ENCODE data around the gene ZFP28. TPM values are rescaled to one million over a fixed set of nuclear protein-coding genes. Genes with fewer than 3 reads are reported as not detected.
A peak's percentile ranks its signal among the peaks of the same experiment; 100 is the strongest.

Gene ZFP28
- total RNA-seq: 1 to 10 TPM; 3.8 to 5.0 TPM

DNA sequence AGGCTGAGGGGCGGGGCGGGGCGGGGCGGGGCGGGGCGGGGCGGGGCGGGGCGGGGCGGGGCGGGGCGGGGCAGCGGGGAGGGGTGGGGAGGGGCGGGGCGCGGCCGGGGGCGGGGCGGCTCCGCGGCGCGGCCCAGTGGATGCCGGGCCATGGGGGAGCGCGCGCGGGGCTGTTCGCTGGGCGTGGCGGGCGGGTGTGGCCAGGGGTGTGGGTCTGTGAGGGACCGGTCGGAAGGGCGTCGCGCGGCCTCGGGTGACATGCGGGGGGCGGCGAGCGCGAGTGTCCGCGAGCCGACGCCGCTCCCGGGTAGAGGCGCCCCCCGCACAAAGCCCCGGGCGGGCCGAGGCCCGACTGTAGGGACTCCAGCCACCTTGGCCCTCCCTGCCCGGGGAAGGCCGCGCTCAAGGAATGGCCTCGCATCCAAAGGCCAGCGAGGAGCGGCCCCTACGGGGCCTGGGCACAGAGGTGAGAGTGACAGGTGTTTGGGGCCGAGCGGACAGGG, at the start of gene ZFP28:
Gene ZFP28 (plus strand): TSS at position 188 of the 503 bp plus-strand sequence. CDS start 71 bp downstream, at position 259.
- H3K36me3 Mint-ChIP-seq: peaks cover 72 to 75% of the 10 kb centered on the region in 2 donors

DNA sequence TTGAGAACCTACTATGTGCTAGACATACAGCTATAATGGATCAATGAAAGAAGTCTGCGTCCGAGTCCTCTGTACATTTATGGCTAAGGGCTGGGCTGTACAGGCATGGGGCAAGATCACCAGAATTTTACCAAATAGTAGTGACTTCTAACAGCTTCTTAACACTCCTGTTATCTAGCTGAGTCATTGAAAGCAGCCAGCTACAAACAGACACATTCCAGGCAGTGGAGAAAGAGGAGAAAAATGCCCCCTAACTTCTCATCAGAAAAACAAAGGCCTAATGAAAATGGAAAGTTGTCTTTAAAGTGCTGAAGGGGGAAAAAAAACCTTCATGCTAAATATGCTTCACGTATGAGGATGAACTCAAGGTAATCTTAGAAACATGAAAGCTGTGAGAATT, 47.3 kb upstream of the ZFP28 start:
- Mint-ChIP-seq H3K27ac (no peak overlapping the region), H3K9me3 (peaks cover 56 to 62% of the 10 kb centered on the region in 2 donors), H3K36me3 (peaks cover 51 to 73% of the 10 kb centered on the region in 2 donors)
- DNase-seq (ENCODE audit: low spot score in 2 of 2) (no peak), ATAC-seq (no peak)

More for the DNA sequence above, at the start of gene ZFP28:
- Mint-ChIP-seq H3K27ac (peak within 1 kb of the TSS; percentile 89 to 91), H3K9me3 (peaks cover 28 to 34% of the 10 kb centered on the region in 2 donors)
- DNase-seq (ENCODE audit: low spot score in 2 of 2) (no peak), ATAC-seq (peak; percentile 75)

- ATAC-seq (no peak), DNase-seq (ENCODE audit: low spot score in 2 of 2) (no peak)
- Mint-ChIP-seq H3K36me3 (peaks cover 26 to 35% of the 10 kb centered on the region in 2 donors), H3K9me3 (peaks cover 21 to 33% of the 10 kb centered on the region in 2 donors), H3K27ac (no peak overlapping the region)
Observed at GRCh38 chr19:56504581-56504980, 34.2 kb upstream of the ZFP28 start.

- Mint-ChIP-seq H3K27ac (peak within 1 kb of the TSS in 1 of 2 donors; percentile 94), H3K9me3 (peaks cover 9 to 12% of the 10 kb centered on the region in 2 donors)
Observed at GRCh38 chr19:56507446-56508289, 31.1 kb upstream of the ZFP28 start, which contains the start of gene ZNF471. Gene ZNF471 (plus strand): TSS chr19:56507855. CDS start chr19:56511572, 3,717 bp downstream.

DNA sequence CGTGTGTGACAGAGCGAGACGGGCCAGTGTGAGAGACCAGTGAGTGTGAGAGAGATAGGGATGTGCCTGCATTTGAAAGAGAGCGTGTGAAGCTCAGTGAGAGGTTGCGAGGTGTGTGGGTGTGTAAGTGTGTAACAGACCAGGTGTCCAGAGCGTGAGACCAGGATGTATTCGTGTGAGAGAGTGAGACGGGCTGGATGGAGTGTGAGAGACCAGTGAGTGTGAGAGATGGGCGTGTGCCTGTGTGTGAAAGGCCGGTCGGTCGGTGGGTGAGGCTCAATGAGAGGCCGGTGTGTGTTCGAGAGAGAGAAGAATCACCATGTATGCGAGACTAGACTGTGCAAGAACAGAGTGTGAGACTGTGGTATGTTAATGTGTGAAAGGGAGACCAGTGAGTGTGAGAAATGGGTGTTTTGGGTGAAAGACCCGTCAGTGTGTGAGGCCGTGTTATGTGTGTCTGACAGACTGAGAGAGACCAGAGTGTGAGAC, 30.4 kb upstream of the ZFP28 start:
- ATAC-seq (no peak), DNase-seq (ENCODE audit: low spot score in 2 of 2) (peak in 1 of 2 donors; percentile 2)
- Mint-ChIP-seq H3K36me3 (peaks cover 8 to 16% of the 10 kb centered on the region in 2 donors), H3K27ac (no peak overlapping the region), H3K9me3 (peaks cover 12 to 14% of the 10 kb centered on the region in 2 donors)

More at GRCh38 chr19:56507446-56508289, 31.1 kb upstream of the ZFP28 start, which contains the start of gene ZNF471:
- ATAC-seq: peak; percentile 99
- peaks cover 9 to 16% of the 10 kb centered on the region in 2 donors for H3K36me3 Mint-ChIP-seq
- DNase-seq (ENCODE audit: low spot score in 2 of 2): peak; percentile 77 to 89

DNA sequence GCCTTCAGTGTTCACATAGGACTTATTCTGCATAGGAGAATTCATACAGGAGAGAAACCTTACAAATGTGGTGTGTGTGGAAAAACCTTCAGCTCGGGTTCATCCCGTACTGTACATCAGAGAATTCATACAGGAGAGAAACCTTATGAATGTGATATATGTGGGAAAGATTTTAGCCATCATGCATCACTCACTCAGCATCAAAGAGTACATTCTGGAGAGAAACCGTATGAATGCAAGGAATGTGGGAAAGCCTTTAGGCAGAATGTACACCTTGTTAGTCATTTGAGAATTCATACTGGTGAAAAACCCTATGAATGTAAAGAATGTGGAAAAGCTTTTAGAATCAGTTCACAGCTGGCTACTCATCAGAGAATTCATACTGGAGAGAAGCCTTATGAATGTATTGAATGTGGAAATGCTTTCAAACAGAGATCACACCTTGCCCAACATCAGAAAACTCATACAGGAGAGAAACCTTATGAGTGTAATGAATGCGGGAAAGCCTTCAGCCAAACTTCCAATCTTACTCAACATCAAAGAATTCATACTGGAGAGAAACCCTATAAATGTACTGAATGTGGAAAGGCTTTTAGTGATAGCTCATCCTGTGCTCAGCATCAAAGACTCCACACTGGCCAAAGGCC, 13.4 kb upstream of the ZFP28 start:
- no peak overlapping the region for H3K27ac Mint-ChIP-seq
- peaks cover 66 to 74% of the 10 kb centered on the region in 2 donors for H3K36me3 Mint-ChIP-seq
- no peak for DNase-seq (ENCODE audit: low spot score in 2 of 2)
- peaks cover 53 to 57% of the 10 kb centered on the region in 2 donors for H3K9me3 Mint-ChIP-seq
- no peak for ATAC-seq

DNA sequence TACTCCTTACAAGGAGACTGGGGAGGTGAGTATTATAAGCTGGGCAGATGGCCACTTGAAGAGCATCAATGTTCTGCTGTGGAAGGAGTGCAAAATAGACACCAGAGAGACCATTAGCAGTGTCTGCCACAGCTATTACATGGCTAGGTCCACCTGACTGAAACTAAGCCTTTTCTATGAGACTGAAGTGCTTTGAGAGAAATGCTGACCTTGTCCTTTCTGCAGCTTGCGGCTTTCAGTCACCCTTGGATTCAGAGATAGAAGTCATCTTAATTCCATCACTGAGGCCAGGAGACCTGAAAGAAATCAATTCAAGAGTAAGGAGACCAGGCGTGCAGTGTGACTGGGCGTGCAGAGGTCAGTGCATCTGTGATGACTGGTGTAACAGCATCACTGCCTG, 1.3 kb upstream of the ZFP28 start:
- peak overlapping the region; percentile 89 to 91 for H3K27ac Mint-ChIP-seq
- H3K36me3 Mint-ChIP-seq: peaks cover 77% of the 10 kb centered on the region in 2 donors
- ATAC-seq: no peak

DNA sequence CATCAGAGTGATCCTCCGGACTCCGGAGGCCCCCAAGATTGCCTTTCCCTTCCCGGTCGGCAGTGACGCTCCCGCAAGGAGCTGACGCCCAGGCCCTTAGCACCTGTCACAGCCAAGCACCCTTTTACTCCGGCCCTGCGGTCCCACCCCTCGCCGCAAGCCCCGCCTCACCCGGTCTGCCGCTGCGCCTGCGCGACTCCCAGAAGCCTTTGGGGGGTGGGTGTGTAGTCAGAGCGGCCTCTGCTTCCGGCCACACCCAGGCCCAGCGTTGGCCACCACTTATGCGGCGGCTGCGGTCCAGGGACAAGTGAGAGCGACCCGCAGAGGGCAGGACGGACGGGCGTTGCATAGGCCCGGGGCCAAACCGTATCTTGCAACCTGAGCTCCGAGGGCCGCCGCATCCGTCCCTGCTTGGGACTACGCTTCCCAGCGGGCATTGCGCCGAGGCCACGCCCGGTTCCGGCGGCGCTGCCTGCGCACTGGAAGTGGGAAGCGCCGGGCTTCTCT, 441 bp upstream of the ZFP28 start:
- peaks cover 73 to 74% of the 10 kb centered on the region in 2 donors for H3K36me3 Mint-ChIP-seq
- DNase-seq (ENCODE audit: low spot score in 2 of 2) (peak; percentile 89 to 95), ATAC-seq (peak; percentile 94 to 95)
- peaks cover 30 to 36% of the 10 kb centered on the region in 2 donors for H3K9me3 Mint-ChIP-seq
- H3K27ac Mint-ChIP-seq: peak overlapping the region; percentile 89 to 91

More for the DNA sequence above, 1.3 kb upstream of the ZFP28 start:
- no peak for DNase-seq (ENCODE audit: low spot score in 2 of 2)
- H3K9me3 Mint-ChIP-seq: peaks cover 35 to 40% of the 10 kb centered on the region in 2 donors

GRCh38 chr19:56543776-56544175, 5.0 kb downstream of the ZFP28 start:
- DNase-seq (ENCODE audit: low spot score in 2 of 2) (no peak), ATAC-seq (no peak)
- Mint-ChIP-seq H3K36me3 (peaks cover 79 to 85% of the 10 kb centered on the region in 2 donors), H3K27ac (no peak overlapping the region), H3K9me3 (peaks cover 32 to 40% of the 10 kb centered on the region in 2 donors)

GRCh38 chr19:56547535-56547934, 8.8 kb downstream of the ZFP28 start:
- DNase-seq (ENCODE audit: low spot score in 2 of 2) (no peak), ATAC-seq (no peak)
- Mint-ChIP-seq H3K27ac (no peak overlapping the region), H3K36me3 (peaks cover 74 to 75% of the 10 kb centered on the region in 2 donors), H3K9me3 (peaks cover 32 to 40% of the 10 kb centered on the region in 2 donors)

DNA sequence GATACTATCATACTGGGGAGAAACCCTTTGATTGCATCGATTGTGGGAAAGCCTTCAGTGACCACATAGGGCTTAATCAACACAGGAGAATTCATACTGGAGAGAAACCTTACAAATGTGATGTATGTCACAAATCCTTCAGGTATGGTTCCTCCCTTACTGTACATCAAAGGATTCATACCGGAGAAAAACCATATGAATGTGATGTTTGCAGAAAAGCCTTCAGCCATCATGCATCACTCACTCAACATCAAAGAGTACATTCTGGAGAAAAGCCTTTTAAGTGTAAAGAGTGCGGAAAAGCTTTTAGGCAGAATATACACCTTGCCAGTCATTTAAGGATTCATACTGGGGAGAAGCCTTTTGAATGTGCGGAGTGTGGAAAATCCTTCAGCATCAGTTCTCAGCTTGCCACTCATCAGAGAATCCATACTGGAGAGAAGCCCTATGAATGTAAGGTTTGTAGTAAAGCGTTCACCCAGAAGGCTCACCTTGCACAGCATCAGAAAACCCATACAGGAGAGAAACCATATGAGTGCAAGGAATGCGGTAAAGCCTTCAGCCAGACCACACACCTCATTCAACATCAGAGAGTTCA, 15.6 kb downstream of the ZFP28 start:
- Mint-ChIP-seq H3K9me3 (peaks cover 45 to 47% of the 10 kb centered on the region in 2 donors), H3K27ac (no peak overlapping the region), H3K36me3 (peaks cover 61 to 65% of the 10 kb centered on the region in 2 donors)
- DNase-seq (ENCODE audit: low spot score in 2 of 2) (no peak), ATAC-seq (no peak)

DNA sequence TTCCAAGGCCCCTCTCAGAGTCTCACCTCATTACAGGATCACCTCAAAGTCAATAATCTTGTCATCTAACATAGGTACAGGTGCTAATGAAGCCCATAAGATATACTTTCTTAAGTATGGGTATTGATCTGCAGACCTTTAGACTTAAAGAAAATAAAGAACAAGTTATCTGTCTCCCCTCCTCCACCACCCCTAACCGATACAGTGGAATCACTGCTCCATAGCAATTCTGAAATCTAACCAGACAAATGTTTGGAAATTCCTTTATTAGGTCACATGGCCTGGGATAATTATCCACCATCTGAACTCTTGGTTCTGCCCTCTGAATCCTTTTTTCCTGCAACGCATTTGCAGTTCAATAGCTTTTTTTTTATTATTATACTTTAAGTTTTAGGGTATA, 24.0 kb downstream of the ZFP28 start:
- no peak for DNase-seq (ENCODE audit: low spot score in 2 of 2)
- Mint-ChIP-seq H3K36me3 (peaks cover 81 to 91% of the 10 kb centered on the region in 2 donors), H3K27ac (no peak overlapping the region), H3K9me3 (peaks cover 51 to 52% of the 10 kb centered on the region in 2 donors)
- no peak for ATAC-seq

DNA sequence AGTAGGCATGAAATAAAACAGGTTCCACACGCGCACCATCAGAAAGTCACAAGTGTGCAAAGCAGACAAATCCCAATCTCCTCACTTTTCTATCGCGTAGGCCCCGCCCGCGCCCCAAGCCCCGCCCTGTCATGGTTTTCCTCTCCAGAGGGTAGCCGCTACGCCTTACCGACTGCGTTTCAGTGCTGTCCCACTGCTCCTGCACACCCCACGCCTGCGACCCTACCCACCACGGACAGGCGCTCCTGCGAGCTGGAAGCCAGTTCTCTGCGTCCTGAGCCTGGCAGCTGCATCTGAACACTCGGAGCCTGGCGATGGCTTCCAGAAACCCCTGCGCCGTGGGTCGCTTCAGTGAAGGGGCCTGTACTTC, 28.1 kb downstream of the ZFP28 start:
- Mint-ChIP-seq H3K9me3 (peaks cover 32 to 46% of the 10 kb centered on the region in 2 donors), H3K27ac (peak overlapping the region; percentile 93), H3K36me3 (peaks cover 79 to 92% of the 10 kb centered on the region in 2 donors)
- peak; percentile 46 to 56 for ATAC-seq
- DNase-seq (ENCODE audit: low spot score in 2 of 2): peak in 1 of 2 donors; percentile 42

DNA sequence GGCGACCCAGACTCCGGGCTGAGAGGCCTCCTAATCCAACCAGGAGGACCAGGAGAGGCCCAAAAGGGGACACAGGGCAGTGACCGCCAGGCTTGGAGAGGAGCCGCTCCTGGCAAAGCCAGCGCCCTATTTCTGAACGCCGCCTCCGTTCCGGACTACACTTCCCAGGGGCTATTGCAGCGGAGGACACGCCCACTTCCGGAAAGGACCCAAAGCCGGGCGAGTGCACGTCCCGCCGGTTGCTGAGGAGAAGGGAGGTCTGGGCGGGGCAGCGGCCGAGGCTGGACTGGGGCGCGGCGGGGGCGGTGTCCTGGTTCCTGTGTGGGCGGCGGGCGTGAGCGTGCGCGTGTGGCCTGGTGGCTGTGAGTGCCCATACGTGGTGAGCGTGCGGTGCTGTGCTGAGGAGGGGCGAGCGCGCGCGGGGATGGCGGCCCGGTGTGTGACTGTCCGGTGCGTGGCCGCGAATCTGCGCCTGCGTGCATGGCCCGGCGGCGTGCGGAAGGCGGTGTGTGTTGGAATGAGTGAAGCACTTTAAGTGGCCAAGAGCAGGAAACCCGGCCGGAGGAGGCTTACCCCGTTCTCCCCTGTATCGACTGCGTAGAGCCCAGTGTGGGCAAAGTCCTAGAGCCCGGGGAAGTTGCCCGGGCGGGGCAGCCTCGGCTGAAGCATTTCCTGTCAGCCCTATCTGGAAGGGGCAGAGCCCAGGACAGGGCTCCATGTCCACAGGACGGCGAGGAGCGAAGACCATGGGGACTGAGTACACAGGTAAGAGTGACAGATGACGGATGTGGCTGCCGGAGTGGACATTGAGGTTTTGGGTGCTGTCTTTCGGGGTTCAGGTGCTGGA, 28.7 kb downstream of the ZFP28 start, which contains the start of gene ZNF470:
Gene ZNF470 (plus strand): TSS at position 195 of the 847 bp plus-strand sequence. CDS start 2,844 bp downstream, outside the sequence.
- H3K9me3 Mint-ChIP-seq: peaks cover 27 to 48% of the 10 kb centered on the region in 2 donors
- H3K36me3 Mint-ChIP-seq: peaks cover 76 to 92% of the 10 kb centered on the region in 2 donors
- ATAC-seq: peak; percentile 96 to 98
- peak within 1 kb of the TSS; percentile 93 for H3K27ac Mint-ChIP-seq
- peak; percentile 84 to 89 for DNase-seq (ENCODE audit: low spot score in 2 of 2)

DNA sequence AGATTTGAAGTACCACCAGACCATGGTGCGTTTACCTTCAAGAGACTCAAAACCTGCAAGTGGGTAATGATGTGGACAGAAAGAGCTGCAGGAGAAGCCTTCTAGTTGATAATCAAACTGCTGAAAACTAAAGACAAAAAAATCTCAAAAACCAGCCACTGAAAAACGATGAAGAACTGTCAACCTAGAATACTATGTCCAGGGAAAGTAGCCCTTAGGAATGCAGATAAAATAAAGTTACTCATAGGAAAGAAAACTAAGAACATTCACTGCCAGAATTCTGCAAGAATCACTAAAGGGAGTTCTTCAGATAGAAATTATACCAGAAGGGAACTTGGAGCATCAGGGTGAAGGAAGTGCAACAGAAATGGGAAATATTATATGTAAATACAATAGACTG, 33.8 kb downstream of the ZFP28 start:
- DNase-seq (ENCODE audit: low spot score in 2 of 2): no peak
- no peak overlapping the region for H3K27ac Mint-ChIP-seq
- peaks cover 85 to 90% of the 10 kb centered on the region in 2 donors for H3K36me3 Mint-ChIP-seq
- ATAC-seq: no peak
- H3K9me3 Mint-ChIP-seq: peaks cover 44 to 50% of the 10 kb centered on the region in 2 donors

All from activated naive CD4-positive, alpha-beta T cell treated with anti-CD3 and anti-CD28 coated beads, Interleukin-2, amount 50 U/mL, for 72 hours (primary cell).